GM19025 (cell line): ENCODE measurements around the gene ITPRID2.
"Not testable (repeated sequence)": the region's sequence is repeated elsewhere in the genome, so short reads cannot be mapped to it uniquely, and the experiment has no call there.

Experiments
- ATAC-seq: cut with Tn5 transposase; IDR thresholded peaks from one replicate; pipeline ENCODE4 v1.9.1; 2021; ENCODE audit warnings: mild to moderate bottlenecking, low read depth, moderate library complexity; ENCODE audit not compliant: unreplicated experiment

Gene ITPRID2

DNA sequence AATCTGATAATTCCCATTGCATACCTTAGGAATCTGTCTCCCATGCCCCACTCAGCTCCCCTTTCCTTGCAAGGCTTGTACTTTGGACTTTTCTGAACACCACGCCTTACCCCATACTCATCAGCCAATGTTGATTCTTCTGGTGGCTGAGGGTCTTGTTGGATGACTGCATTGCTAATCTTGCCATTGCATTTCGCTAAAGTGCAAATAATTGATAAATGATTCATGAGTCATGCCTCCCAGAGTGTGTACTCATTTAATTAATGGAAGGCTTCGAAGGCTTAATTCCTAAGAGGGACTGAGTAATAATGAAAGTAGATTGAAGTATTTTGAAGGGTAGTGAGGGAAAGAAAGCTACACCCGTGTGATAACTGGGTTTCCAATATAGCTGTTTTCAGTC lies 66.1 kb downstream of the ITPRID2 start:
- no peak for ATAC-seq

DNA sequence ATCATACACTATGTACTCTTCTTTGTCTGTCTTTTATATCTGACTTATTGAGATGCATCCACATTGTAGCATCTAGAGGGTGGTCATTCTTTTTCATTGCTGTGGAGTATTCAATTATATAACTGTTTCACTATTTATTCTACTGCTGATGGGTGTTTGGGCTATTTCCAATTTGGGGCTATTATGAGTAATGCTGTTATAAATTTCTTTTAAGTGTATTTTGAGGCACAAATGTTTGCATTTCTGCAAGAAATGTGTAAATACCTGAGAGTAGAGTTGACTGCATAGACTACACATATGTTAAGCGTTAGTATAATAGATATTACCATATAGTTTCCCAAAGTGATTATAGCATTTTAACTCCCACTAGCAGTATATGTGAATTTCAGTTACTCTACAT lies 67.2 kb downstream of the ITPRID2 start:
- ATAC-seq = no peak

DNA sequence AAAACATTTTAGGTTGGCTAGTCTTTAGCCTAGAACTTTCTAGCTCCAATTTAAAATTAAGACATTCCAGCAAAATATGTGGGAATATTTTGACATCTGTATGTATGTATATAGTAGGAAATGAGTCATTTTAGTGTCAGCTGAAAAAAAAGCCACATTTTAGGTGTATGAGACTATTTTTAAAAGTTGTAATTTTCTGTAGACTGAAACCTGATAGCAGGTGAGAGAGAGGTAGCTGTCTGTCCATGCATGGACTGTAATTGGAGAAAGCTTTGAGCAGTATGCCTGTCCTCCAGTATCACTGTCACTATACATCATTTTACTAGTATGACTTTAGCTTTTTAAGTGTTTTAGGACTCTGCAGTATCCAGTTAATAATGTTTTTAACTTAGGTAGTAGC lies 68.0 kb downstream of the ITPRID2 start:
- ATAC-seq = no peak

DNA sequence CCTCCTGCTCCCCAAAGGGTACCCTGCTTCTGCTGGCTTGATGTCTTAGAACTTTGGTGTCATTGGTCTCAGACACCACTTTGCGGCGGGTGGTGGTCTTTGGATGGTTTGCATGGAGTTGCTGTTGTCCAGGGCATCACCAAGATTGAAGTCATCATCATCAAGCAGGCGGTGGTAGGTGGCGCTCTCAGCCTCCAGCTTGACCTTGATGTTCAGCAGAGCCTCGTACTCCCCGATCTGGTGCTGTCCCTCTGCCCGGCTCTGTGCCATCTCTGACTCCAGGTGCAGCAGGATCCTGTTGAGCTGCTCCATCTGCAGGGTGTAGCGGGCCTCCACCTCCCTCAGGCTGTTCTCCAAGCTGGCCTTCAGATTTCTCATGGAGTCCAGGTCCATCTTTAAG lies 69.6 kb downstream of the ITPRID2 start:
- ATAC-seq = not testable (repeated sequence)

DNA sequence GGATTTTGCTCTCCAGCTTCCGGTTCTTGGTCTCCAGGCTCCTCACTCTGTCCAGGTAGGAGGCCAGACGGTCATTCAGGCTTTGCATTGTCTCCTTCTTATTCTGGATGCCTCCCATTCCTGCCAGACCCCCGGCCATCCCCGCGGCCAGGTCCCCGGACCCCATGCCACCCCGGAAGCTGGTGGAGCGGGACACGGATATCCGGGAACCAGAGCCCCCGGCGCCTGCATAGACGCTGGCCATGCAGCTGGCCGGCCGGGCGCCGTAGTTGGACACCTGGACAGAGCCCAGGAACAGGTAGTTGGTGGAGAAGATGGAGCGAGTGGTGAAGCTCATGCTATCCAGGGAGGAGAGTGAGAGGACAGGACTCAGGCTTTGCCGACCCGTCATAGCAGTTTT lies 70.6 kb downstream of the ITPRID2 start:
- ATAC-seq = no peak

DNA sequence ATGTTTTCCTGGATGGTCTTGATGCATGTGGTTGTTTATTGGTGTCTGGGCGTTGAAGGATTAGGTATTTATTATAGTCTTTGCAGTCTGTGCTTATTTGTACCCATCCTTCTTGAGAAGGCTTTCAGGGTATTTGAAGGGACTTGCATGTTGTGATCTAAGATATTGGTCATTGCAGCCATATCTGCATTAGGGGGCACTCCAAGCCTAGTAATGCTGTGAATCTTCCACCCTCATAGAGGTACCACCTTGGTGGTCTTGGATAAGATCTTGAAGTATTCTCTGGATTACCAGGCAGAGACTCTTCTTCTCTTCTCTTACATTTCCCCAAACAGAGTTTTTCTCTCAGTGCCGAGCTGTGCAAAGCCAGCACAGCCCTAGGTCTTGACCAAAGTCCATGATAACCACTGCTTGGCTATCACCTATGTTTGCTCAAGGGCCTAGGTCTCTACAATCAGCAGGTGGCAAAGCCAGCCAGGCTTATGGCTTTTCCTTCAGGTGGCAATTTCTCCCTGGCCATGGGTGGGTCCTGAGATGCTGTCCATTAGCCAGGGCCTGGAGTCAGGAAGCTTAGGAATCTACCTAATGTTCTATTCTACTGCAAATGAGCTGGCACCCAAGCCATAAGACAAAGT lies 78.7 kb downstream of the ITPRID2 start:
- no peak for ATAC-seq

DNA sequence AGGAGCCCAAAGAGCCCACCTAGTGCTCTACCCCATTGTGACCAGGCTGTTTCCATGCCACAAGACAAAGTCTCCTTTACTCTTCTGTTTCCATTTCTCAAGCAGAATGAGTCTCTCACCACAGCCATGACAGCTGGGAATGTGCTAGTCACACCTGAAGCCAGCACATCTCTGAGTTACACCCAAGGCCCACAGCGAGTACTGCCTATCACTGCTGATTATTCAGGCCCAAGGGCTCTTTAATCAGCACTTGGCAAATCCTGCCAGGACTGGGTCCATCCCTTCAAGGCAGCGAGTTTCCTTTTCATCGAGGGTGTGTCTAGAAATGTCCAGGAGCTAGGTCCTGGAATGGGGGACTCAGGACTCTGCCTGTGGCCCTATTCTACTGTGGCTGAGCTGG lies 79.5 kb downstream of the ITPRID2 start:
- no peak for ATAC-seq

DNA sequence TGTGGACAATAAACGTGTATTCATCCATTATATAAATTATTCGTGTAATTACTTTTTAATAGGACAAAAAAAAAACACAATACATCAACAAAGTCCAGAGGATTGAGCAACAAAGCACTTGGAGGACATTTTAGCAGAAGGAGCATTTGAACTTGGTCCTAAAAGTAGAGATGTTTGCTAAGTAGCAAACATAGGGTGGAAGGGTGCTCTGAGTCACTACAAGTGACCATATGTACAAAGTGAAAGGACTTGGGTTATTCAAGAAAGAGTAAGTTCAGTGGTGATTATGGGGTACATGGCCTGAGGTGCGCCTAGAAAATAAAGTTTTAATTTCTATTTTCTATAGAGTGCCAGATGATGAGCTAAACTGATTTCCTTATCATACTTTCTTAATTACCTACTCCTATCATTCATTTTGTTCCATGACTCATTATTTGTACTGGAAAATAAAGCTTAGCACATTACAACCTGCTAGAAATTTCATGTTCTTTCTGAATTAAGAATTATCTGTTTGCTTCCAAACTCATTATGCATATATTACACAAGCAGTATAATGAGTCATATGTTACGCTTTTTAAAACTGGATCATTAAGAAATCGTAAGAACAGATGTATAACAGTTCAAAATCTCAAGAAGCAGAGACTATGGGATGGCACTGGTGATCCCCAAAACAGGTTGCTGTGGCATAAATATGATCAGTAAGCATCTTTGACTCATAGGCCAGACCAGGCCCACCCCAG lies 81.1 kb downstream of the ITPRID2 start:
- ATAC-seq = no peak

DNA sequence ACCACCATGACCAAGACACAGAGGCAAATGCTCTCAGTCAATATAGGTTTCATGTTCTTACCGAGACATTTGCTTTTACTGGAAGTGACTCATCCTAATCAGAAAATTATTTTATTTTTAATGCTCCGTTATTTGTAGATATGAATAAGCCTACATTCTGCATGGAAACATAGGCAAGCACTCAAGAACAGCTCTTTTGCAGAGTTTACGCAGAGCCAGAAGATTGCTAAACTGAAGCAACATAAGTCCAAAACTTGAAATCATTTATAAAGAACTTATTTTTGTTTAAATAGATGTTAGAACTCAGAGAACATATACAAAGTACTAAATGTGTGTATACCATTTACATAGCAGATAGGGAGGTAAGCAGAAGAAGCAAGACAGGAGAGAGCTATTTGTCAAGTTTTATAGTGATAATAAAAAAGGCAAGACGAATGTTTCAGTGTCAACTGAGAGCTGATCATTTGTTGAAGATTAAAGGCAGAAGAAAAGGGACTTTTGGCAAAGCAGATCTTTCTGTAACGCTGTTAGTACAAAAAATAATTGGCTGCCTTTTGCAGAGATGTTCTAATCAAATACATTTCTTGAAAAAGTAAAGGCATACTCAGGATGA lies 81.7 kb downstream of the ITPRID2 start:
- no peak for ATAC-seq

DNA sequence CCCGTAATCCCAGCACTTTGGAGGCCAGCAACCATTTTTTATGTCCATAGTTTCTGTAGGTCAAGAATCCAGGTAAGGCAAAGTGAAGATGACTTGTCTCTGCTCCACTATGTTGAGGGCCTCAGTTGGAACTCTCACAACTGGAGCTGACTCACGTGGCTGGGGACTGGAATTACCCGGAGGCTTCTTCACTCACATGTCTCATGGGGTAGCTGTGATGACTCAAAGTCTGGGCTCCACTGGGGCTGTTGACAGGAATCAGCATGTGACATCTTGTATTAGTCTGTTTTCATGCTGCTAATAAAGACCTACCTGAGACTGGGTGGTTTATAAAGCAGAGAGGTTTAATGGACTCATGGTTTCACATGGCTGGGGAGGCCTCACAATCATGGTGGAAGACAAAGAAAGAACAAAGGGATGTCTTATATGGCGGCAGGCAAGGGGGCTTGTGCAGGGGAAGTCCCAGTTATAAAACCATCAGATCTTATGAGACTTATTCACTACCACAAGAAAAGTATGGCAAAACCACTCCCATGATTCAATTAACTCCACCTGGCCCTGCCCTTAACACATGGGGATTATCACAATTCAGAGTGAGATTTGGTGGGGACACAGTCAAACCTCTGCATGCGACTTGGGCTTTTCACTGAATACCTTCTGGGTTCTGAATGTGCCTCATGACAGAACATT lies 86.3 kb downstream of the ITPRID2 start:
- ATAC-seq = peak; percentile 75

DNA sequence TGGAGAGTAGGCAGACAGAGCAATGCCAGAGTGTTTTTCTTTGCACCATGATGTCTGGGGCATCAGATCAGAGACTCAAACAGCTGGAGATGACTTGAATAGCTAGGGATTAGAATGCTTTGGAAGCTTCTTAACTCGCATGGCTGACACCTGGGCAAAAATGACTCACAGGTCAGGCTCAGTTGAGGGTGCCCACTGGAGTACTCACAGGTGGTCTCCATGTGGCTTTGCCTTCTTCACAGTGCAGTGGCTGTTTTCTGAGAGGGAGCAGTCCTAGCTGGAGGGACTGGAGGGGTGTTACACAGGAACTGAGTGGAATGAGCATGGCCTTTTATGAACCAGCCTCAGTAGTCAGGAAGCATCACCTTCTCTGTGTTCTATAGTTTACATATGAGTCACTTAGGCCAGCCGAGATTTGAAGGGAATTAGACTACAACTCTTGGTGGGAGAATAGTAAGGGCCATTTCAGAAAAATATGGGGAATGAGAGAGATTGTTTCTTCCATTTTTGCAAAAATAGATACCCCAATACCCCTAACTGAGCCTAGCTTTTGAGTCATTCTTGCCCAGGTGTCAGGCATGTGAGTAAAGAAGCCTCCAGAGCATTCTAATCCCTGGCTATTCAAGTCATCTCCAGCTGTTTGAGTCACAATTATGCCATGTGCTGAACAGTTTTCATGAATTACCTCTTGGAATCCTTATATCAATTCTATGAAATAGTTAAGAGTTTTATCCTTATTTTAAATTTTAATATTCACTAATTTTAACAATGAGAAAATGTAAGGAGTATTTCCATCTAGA lies 87.0 kb downstream of the ITPRID2 start:
- ATAC-seq = no peak
